Activated naive CD8-positive, alpha-beta T cell (primary cell): Measurements from ENCODE around the gene ABCA7.

Source experiments
- H3K27ac Mint-ChIP-seq: one replicate; pipeline ENCODE4 v1.8.0; 2021; ENCODE audit warnings: mixed read lengths
- H3K27me3 Mint-ChIP-seq: one replicate; pipeline ENCODE4 v1.8.0; 2021; ENCODE audit warnings: mixed read lengths
- H3K36me3 Mint-ChIP-seq: one replicate; pipeline ENCODE4 v1.8.0; 2021; ENCODE audit warnings: mixed read lengths
- H3K4me1 Mint-ChIP-seq: one replicate; pipeline ENCODE4 v1.8.0; 2021; ENCODE audit warnings: low read depth, mixed read lengths
- H3K4me3 Mint-ChIP-seq: one replicate; pipeline ENCODE4 v1.8.0; 2021; ENCODE audit warnings: mild to moderate bottlenecking, mixed read lengths
- H3K9me3 Mint-ChIP-seq: one replicate; pipeline ENCODE4 v1.8.0; 2021; ENCODE audit warnings: low read depth, mixed read lengths

Gene ABCA7

DNA sequence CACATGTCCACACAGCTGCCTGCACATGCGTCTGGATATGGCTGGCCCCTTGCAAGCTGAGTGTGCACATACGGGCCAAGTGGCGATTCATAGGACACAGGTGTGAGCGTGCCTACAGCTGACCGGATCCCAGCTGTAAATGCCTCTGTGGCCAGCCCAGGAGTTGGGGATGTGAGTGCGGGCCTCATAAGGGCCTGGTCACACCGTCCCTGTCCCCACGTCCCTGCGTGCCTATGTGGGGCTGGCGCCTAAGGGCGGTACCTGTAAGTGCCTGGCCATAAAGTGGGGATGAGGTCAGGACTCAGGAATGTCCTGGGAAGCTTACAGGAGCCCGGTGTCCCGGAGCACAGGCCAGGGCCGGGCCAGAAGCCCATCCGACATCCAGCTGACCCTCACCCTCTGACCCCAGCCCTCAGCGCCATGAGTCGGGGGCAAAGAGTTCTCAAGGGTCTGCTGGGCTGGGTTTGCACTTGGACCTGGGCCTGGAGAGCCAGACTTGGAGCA, 25.8 kb downstream of the ABCA7 start:
- Mint-ChIP-seq H3K36me3 (peaks cover 5% of the 10 kb centered on the region), H3K27ac (no peak overlapping the region), H3K4me1 (peaks cover 32% of the 10 kb centered on the region)

DNA sequence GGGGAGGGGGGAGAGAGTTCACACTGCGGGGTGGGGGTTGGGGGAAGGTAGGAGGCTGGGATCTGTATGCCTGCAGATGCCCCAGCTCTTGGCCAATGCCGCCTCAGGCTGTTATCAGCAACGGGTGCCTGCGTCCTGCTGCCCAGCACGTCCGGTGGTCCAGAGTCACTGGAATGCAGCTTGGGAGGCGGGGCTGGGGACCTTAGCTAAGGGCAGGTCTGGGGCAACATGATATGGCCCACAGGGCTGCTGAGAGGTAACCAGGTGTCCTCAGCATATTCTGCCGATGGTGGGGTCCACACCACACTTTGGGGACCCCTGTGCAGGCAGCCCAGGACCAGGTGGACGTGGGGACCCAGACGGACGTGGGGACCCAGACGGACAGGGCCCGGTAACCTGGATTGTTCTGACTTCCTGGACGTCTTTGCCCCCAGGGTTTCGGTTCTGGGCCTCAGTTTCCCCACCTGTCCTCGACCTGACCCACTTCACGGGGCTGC, 26.4 kb downstream of the ABCA7 start:
- peaks cover 5% of the 10 kb centered on the region for H3K36me3 Mint-ChIP-seq
- H3K4me3 Mint-ChIP-seq = no peak overlapping the region
- H3K9me3 Mint-ChIP-seq = no peaks in the 10 kb centered on the region
- no peak overlapping the region for H3K27ac Mint-ChIP-seq
- no peaks in the 10 kb centered on the region for H3K27me3 Mint-ChIP-seq
- H3K4me1 Mint-ChIP-seq = peaks cover 32% of the 10 kb centered on the region

More for the DNA sequence above, 25.8 kb downstream of the ABCA7 start:
- Mint-ChIP-seq H3K9me3 (no peaks in the 10 kb centered on the region), H3K27me3 (no peaks in the 10 kb centered on the region), H3K4me3 (peak overlapping the region; percentile 63)

DNA sequence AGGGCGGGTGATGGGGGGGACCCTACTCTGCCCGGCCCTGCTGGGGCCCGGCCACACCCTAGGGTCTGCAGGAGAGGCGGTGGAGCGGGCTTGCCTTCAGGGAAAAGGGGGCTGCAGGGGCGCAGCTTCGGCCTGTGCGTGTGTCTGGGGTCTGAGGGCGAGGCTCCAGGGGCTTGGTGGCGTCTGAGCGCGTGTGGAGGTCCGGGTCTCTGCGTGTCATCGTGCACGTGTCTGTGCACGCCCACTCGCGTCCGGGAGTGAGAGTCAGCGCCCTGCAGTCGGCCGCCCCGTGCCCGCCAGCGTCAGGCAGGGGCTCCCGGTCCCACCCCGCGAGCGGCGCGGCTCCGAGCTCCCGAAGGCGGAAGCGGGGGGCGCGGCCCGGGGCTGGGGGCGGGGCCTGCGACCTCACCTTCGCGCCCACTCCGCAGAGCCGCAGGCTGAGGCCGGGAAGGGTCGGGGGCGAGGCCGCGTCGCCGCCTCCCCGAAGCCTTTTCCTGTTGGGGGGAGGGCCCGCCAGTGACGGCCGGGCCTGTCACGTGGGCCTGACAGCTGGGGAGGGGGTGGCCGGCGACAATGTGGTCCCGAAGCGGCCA, 26.9 kb downstream of the ABCA7 start, which contains the start of gene ARHGAP45:
ARHGAP45 (plus strand) TSS at position 420 of the 593 bp plus-strand sequence. CDS start 239 bp downstream, outside the sequence.
- peak within 1 kb of the TSS; percentile 64 for H3K27ac Mint-ChIP-seq
- H3K9me3 Mint-ChIP-seq = no peaks in the 10 kb centered on the region
- H3K27me3 Mint-ChIP-seq = no peaks in the 10 kb centered on the region
- H3K4me1 Mint-ChIP-seq = peaks cover 35% of the 10 kb centered on the region
- H3K4me3 Mint-ChIP-seq = peak within 1 kb of the TSS; percentile 91
- peaks cover 8% of the 10 kb centered on the region for H3K36me3 Mint-ChIP-seq

DNA sequence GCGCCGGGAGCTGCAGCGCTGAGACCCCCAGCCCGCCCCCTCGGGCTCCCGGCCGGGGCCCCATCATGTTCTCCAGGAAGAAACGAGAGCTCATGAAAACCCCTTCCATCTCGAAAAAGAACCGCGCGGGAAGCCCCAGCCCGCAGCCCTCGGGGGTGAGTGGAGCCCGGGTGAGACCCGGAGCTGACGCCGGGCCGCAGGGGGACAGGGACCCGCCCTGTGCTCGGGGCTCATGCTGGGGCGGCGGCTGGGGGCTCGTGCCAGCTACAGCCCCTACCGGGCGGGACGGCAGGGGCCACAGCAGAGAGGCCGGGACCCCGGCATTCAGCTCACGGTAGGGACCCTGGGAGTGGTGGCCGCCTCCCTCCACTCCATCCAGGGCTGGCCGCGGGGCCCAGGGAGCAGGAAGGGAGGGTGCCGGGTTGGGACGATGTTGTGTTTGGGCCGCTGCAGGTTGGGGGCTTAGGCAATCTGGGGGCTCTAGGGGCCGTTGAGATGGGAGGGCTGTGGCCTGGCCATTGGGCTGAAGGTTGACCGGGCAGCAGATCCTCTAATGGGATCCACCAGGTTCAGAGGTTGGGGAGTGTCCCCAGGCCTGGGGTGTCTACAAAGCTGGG, 27.5 kb downstream of the ABCA7 start:
- Mint-ChIP-seq H3K9me3 (no peaks in the 10 kb centered on the region), H3K36me3 (peaks cover 9% of the 10 kb centered on the region), H3K27me3 (no peaks in the 10 kb centered on the region), H3K27ac (peak overlapping the region; percentile 64), H3K4me3 (peak overlapping the region; percentile 91), H3K4me1 (peaks cover 41% of the 10 kb centered on the region)

DNA sequence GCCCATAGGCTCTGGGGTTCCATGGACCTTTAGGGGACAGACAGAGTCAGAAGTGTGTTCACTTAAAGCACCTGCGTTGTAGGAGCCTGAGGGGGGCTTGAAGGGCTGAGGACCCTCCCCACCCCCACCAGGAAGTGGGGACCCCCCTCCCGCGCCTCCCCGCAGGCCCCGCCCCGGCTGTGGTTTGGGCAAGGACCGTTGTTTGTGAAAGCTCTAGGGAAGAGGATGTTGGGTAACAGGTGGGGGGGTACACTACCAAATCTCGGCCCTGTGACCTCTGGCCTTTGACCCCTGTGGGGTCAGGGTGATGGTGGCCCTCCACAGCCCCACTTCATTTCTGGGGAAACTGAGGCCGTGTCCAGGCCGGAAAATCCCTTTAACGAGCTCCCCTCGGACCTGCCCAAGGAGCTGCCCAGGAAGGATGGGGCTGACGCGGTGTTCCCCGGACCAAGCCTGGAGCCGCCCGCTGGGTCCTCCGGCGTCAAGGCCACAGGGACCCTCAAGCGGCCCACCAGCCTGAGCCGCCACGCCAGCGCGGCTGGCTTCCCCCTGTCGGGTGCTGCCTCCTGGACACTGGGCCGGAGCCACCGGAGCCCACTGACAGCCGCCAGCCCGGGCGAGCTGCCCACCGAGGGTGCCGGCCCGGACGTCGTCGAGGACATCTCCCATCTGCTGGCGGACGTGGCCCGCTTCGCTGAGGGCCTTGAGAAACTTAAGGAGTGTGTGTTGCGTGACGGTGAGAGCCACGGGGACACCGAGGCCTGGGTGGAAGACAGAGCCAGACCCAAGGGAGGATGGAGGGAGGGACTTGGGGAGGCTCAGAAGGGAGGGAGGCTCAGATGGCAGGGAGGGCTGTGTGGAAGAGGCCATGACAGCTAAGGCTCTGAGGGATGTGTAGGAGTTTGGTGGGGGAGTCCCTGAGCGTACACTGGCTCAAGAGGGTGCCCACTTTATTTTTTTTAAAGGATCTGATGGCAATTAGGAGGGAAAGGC, 28.4 kb downstream of the ABCA7 start:
- Mint-ChIP-seq H3K4me1 (peaks cover 49% of the 10 kb centered on the region), H3K4me3 (peak overlapping the region; percentile 91), H3K27me3 (no peaks in the 10 kb centered on the region), H3K36me3 (peaks cover 9% of the 10 kb centered on the region), H3K9me3 (no peaks in the 10 kb centered on the region), H3K27ac (peak overlapping the region; percentile 96)

DNA sequence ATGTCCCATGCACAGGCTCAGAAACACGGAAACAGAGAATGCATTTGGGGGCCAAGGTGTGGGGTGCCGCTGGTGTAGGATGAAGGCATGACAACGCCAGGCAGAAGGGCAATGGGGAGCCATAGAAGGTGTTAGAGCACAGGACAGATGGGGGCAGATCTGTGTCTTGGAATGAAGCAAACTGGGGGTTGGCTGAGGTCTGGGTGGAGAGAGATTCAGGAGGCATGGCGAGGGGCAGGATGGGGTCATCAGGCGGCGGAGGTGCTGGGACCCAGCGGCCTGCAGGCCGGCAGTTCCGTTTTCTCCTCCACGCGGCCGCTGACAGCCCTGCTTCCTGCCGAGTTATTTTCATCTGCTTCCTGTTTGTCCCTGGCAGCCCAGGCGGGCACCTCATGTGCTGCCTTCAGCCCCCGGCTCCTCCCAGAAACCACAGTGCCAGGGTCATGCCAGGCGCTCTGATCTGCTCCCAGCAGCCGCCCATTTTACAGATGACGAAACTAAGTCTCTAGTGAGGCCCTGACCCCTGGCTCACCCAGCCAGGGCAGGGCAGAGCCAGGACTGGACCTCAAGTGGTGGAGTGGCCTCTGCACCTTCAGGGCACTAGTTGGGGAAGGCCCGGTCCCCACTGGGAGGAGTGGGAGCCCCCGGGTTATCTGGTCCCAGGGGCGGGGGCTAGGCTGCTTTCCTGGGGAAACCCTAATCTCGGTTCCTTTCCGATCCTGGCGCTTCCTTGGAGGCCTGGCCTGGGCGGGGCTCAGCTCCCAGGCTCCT, 29.3 kb downstream of the ABCA7 start:
- no peaks in the 10 kb centered on the region for H3K27me3 Mint-ChIP-seq
- H3K36me3 Mint-ChIP-seq = peaks cover 9% of the 10 kb centered on the region
- peak overlapping the region; percentile 91 for H3K4me3 Mint-ChIP-seq
- H3K9me3 Mint-ChIP-seq = no peaks in the 10 kb centered on the region
- peak overlapping the region; percentile 96 for H3K27ac Mint-ChIP-seq
- peaks cover 52% of the 10 kb centered on the region for H3K4me1 Mint-ChIP-seq

DNA sequence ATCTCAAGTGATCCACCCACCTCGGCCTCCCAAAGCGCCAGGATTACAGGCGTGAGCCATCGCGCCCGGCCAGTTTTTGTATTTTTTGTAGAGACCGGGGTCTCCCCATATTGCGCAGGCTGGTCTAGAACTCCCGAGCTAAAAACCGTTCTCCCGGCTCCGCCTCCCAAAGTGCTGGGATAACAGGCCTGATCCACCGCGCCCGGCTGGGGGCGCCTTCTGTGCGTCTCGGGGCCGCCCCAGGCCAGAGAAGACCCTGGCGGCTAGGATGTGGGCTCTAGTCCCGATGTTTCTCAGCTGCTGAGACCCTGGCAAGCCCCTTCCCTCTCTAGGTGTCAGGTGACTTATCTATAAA, 30.6 kb downstream of the ABCA7 start:
- Mint-ChIP-seq H3K36me3 (peaks cover 9% of the 10 kb centered on the region), H3K27ac (no peak overlapping the region), H3K4me3 (peak overlapping the region; percentile 13), H3K4me1 (peaks cover 47% of the 10 kb centered on the region), H3K27me3 (no peaks in the 10 kb centered on the region), H3K9me3 (no peaks in the 10 kb centered on the region)

DNA sequence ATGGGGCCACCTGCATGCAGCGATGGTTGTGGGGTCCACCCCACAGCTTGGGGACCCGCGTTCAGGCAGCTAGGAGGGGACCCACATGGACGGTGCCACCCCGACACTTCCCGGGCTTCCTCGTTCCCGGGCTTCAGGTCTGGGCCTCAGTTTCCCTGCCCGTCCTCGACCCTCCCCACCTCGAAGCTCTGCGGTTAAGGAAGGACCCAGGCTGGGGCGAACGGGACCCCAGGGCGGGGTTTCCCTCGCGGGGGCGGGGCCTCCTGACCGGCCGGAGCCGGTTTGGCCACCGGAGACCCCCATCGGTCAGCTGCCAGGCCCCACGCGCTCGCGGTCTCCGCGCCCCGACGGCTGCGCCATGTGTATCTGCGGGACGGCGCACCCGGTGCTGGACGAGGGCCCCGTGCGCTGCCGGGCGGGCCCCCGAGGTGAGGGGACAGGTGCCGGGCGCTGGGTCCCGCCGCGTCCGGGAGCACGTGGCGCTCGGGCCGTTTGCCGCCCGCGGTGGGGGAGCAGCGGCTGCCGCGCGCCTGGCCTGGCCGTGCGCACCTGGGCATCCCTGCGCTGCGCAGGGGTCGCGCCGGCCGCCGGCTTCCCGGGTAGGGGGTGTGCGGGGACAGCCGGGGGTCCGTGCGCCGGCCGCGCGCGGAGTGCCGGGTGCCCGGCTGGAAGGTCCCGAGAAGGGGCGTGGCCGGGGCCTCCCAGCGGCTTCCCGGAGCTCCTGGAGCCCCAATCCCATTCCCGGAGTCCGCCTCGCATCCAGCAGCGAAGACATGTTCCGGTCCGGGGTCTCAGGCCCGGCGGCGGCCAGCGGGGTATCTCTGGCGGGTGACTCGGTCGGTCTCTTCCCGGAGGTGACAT, 31.3 kb downstream of the ABCA7 start:
- Mint-ChIP-seq H3K4me1 (peaks cover 48% of the 10 kb centered on the region), H3K4me3 (peak overlapping the region; percentile 84), H3K9me3 (no peaks in the 10 kb centered on the region), H3K27me3 (no peaks in the 10 kb centered on the region), H3K36me3 (peaks cover 9% of the 10 kb centered on the region), H3K27ac (peak overlapping the region; percentile 91)

DNA sequence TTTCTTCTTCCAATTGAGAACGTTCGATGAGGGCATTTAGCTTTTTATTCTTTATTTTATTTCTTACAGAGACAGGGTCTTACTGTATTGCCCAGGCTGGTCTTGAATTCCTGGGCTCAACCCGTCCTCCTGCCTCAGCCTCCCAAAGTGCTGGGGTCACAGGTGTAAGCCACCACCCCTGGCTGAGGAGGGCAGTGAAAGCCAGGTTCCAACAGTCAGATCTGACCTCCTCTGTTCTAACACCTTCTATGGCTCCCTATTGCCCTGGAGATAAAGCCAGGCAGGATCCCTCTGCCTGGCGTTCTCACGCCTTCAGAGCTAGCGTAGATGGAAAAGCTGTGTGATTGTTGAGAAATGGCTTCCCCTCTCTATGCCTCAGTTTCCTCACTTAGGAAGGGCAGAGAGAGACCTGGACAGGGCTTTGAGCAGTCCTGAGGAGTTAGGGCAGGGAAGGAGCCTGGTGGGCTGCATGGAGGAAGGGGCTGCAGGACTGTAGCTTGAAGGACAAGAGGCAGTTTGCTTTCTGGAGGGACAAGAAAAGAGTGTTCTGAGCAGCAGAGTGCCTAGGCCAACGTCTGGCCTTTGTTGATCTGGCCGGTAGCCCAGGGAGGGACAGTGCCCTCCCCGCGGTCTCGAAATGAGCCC, 32.6 kb downstream of the ABCA7 start:
- peak overlapping the region; percentile 84 for H3K4me3 Mint-ChIP-seq
- no peaks in the 10 kb centered on the region for H3K27me3 Mint-ChIP-seq
- peaks cover 54% of the 10 kb centered on the region for H3K4me1 Mint-ChIP-seq
- peak overlapping the region; percentile 91 for H3K27ac Mint-ChIP-seq
- peaks cover 9% of the 10 kb centered on the region for H3K36me3 Mint-ChIP-seq
- no peaks in the 10 kb centered on the region for H3K9me3 Mint-ChIP-seq

DNA sequence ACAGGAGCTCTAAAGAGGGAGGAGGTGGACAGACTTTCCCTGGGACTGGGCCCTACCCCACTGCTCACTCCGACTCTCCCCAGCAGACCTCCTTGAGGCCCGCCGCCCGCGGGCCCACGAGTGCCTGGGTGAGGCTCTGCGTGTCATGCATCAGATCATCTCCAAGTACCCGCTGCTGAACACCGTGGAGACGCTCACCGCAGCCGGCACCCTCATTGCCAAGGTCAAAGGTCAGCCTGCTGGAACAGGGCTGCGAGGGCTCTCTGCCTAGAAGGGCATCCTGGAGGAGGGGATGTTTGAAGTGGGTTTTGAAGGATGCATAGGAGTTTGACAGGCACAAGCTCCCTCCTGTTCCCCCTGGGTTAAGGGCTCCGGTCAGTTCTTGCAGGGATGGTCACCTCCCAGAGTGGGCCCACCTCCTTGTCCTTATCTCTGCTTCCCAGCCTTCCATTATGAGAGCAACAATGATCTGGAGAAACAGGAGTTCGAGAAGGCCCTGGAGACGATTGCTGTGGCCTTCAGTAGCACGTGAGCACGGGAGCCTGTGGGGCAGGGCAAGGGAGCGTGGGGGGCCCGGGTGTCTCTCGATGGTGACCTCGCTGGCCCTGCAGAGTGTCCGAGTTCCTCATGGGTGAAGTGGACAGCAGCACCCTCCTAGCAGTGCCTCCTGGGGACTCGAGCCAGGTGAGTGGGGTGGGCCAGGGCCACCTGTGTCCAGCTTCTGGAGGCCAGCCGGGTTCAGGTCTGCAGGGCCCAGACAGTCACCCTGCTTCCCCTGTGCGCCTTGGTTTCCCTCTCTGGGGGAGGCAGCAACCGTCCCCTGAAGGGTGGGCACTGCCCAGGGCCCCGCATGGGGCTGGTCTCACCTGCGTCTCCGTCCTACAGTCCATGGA, 33.4 kb downstream of the ABCA7 start:
- Mint-ChIP-seq H3K27me3 (no peaks in the 10 kb centered on the region), H3K4me3 (peak overlapping the region; percentile 71), H3K9me3 (no peaks in the 10 kb centered on the region), H3K4me1 (peaks cover 57% of the 10 kb centered on the region), H3K36me3 (peaks cover 9% of the 10 kb centered on the region), H3K27ac (peak overlapping the region; percentile 28)

DNA sequence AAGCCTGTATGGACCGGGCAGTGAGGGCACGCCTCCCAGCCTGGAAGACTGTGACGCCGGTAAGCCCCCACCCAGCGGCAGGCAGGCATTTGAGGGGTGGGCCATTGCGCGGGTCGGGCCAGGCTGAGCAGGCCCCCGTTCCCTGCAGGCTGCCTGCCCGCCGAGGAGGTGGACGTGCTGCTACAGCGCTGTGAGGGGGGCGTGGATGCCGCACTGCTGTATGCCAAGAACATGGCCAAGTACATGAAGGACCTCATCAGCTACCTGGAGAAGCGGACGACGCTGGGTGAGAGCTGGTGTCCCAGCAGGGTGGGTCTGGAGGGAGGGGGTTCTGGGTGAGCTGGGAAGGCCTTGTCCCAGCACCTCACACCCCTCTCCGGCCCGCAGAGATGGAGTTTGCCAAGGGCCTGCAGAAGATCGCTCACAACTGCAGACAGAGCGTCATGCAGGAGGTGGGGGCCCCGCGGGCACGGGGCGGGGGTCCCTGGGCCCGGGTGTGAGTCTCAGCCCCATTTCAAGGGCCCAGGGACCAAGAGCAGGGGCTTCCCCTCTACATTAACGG, 34.1 kb downstream of the ABCA7 start:
- H3K4me1 Mint-ChIP-seq = peaks cover 53% of the 10 kb centered on the region
- peak overlapping the region; percentile 71 for H3K4me3 Mint-ChIP-seq
- H3K9me3 Mint-ChIP-seq = no peaks in the 10 kb centered on the region
- peaks cover 4% of the 10 kb centered on the region for H3K36me3 Mint-ChIP-seq
- H3K27me3 Mint-ChIP-seq = no peaks in the 10 kb centered on the region
- peak overlapping the region; percentile 79 for H3K27ac Mint-ChIP-seq
